Measurements from ENCODE around the gene HECTD4. TPM values are rescaled to one million over a fixed set of nuclear protein-coding genes. Genes with fewer than 3 reads are reported as not detected.

Gene HECTD4
- total RNA-seq, 1 experiment from 2014 or later, result 51.3 TPM

DNA sequence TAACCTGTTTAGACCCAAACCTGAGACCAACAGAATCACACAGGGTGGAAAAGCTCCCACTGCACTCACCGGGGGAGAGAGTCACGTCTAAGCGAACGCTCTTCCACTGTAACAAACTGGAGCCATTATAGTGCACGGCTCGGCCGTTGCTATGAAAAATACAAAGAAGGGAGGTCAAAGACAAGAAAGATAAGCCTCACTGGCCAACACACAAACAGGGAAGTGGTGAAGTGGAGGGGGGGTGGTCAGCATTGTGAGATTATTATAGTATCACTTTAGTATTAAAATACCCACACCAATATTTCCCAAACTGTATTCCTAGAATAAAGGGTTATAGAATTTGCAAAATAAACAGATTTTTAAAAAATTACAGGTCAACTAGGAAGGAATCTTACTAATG, 166.0 kb downstream of the HECTD4 start:
- Histone ChIP-seq H3K27me3 (ENCODE audit: control insufficient read depth, insufficient read depth, low read length) (no peaks in the 10 kb centered on the region), H3K4me3 (ENCODE audit: low read depth in 2 of 2, low read length in 2 of 2) (no peak overlapping the region), H3K9me3 (ENCODE audit: control insufficient read depth, insufficient read depth, low read depth, low read length) (no peaks in the 10 kb centered on the region), H3K4me1 (ENCODE audit: control insufficient read depth, insufficient read depth, low read length) (no peaks in the 10 kb centered on the region), H3K36me3 (ENCODE audit: control insufficient read depth, insufficient read depth, low read length) (0 out of 2 replicates have a peak, but pooled peaks cover 5% of the 10 kb centered on the region), H3K27ac (ENCODE audit: low read length) (no peak overlapping the region)
- no TSS peak for BruUV-seq (replicated peaks)
- intact Hi-C loops (cut with micrococcal nuclease; ENCODE audit: unreplicated experiment), result no loop called here
- no peak for ATAC-seq
- ChIA-PET POLR2A (no interaction called here), CTCF (no interaction called here)
- no peak for DNase-seq (ENCODE audit: low read depth, low spot score)
- in situ Hi-C loops (cut with HindIII; ENCODE audit: low pct_unique_long_range_greater_than_20kb, low sequenced_read_pairs), result no loop called here
- no peak for TF ChIP-seq SIN3A (IDR thresholded peaks at IDR 0.05; ENCODE audit: borderline replicate concordance, insufficient read depth, low read depth, low read length)
- TF ChIP-seq, protein P1, sequence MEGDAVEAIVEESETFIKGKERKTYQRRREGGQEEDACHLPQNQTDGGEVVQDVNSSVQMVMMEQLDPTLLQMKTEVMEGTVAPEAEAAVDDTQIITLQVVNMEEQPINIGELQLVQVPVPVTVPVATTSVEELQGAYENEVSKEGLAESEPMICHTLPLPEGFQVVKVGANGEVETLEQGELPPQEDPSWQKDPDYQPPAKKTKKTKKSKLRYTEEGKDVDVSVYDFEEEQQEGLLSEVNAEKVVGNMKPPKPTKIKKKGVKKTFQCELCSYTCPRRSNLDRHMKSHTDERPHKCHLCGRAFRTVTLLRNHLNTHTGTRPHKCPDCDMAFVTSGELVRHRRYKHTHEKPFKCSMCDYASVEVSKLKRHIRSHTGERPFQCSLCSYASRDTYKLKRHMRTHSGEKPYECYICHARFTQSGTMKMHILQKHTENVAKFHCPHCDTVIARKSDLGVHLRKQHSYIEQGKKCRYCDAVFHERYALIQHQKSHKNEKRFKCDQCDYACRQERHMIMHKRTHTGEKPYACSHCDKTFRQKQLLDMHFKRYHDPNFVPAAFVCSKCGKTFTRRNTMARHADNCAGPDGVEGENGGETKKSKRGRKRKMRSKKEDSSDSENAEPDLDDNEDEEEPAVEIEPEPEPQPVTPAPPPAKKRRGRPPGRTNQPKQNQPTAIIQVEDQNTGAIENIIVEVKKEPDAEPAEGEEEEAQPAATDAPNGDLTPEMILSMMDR (IDR thresholded peaks at IDR 0.05), result no peak
- TF ChIP-seq POLR2AphosphoS5 (IDR thresholded peaks at IDR 0.05; ENCODE audit: low read depth, low read length), result no peak
- TF ChIP-seq TCF7L2 (IDR thresholded peaks at IDR 0.05; ENCODE audit: low read depth, low read length), result no peak
- TF ChIP-seq, protein P2, sequence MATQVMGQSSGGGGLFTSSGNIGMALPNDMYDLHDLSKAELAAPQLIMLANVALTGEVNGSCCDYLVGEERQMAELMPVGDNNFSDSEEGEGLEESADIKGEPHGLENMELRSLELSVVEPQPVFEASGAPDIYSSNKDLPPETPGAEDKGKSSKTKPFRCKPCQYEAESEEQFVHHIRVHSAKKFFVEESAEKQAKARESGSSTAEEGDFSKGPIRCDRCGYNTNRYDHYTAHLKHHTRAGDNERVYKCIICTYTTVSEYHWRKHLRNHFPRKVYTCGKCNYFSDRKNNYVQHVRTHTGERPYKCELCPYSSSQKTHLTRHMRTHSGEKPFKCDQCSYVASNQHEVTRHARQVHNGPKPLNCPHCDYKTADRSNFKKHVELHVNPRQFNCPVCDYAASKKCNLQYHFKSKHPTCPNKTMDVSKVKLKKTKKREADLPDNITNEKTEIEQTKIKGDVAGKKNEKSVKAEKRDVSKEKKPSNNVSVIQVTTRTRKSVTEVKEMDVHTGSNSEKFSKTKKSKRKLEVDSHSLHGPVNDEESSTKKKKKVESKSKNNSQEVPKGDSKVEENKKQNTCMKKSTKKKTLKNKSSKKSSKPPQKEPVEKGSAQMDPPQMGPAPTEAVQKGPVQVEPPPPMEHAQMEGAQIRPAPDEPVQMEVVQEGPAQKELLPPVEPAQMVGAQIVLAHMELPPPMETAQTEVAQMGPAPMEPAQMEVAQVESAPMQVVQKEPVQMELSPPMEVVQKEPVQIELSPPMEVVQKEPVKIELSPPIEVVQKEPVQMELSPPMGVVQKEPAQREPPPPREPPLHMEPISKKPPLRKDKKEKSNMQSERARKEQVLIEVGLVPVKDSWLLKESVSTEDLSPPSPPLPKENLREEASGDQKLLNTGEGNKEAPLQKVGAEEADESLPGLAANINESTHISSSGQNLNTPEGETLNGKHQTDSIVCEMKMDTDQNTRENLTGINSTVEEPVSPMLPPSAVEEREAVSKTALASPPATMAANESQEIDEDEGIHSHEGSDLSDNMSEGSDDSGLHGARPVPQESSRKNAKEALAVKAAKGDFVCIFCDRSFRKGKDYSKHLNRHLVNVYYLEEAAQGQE (IDR thresholded peaks at IDR 0.05; ENCODE audit: insufficient read depth in 1 of 2, low read depth in 2 of 2, low read length in 1 of 2), result no peak

DNA sequence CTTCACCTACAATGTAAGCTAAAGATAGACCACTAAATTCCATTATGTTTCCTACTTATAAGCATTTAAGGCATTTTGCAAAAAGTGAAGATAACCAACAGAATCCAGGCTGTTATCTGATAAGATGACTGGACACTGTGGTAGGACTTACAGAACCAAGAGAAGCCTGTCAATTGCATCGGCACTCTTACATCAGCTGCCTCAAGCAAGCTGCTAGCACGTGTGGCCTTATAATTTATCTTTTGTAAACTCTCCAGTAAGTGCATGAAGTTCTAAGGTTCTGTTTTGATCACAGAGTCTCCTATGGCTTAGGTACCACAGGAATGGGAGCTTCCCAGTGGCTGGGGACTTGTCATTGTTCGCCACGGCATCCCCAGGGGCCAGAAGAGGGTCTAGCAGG, 168.2 kb downstream of the HECTD4 start:
- H3K4me3 ChIP-seq (ENCODE audit: low read depth in 2 of 2, low read length in 2 of 2), result no peak overlapping the region
- DNase-seq (ENCODE audit: low read depth, low spot score) (no peak), ATAC-seq (no peak)
- 0 out of 2 replicates have a peak, but pooled peaks cover 7% of the 10 kb centered on the region for H3K36me3 ChIP-seq (ENCODE audit: control insufficient read depth, insufficient read depth, low read length)
- H3K4me1 ChIP-seq (ENCODE audit: control insufficient read depth, insufficient read depth, low read length), result no peaks in the 10 kb centered on the region
- H3K27me3 ChIP-seq (ENCODE audit: control insufficient read depth, insufficient read depth, low read length), result no peaks in the 10 kb centered on the region
- H3K27ac ChIP-seq (ENCODE audit: low read length), result no peak overlapping the region
- no peaks in the 10 kb centered on the region for H3K9me3 ChIP-seq (ENCODE audit: control insufficient read depth, insufficient read depth, low read depth, low read length)
- POLR2A ChIA-PET, result no interaction called here
- in situ Hi-C loops (cut with HindIII; ENCODE audit: low pct_unique_long_range_greater_than_20kb, low sequenced_read_pairs), result no loop called here
- CTCF ChIA-PET, result no interaction called here
- intact Hi-C loops (cut with micrococcal nuclease; ENCODE audit: unreplicated experiment), result no loop called here
- no TSS peak for BruUV-seq (replicated peaks)
- TF ChIP-seq SIN3A (IDR thresholded peaks at IDR 0.05; ENCODE audit: borderline replicate concordance, insufficient read depth, low read depth, low read length), result no peak
- TF ChIP-seq POLR2AphosphoS5 (IDR thresholded peaks at IDR 0.05; ENCODE audit: low read depth, low read length), result no peak
- TF ChIP-seq, protein P1 (IDR thresholded peaks at IDR 0.05), result no peak
- TF ChIP-seq, protein P2 (IDR thresholded peaks at IDR 0.05; ENCODE audit: insufficient read depth in 1 of 2, low read depth in 2 of 2, low read length in 1 of 2), result no peak
- TF ChIP-seq TCF7L2 (IDR thresholded peaks at IDR 0.05; ENCODE audit: low read depth, low read length), result no peak

Measured in Panc1 (cell line).